Esophagus squamous epithelium (tissue), 4 donors: ENCODE data around the gene APP.

ENCODE experiments used
- CTCF ChIP-seq, 6 experiments: fragments of 450-650 bp in 4 of 6; fragments of 200-600 bp in 2 of 6; sonication (generic) in 2 of 6; IDR thresholded peaks; one replicate each; pipeline ENCODE4 v1.5.1; 2016 to 2019; ENCODE audit warnings: antibody characterized with exemption in 6 of 6, mild to moderate bottlenecking in 4 of 6, moderate library complexity in 4 of 6
- POLR2A ChIP-seq, 4 donors: fragments of 450-650 bp; IDR thresholded peaks; one replicate each; pipeline ENCODE4 v1.6.1; 2017; ENCODE audit warnings: antibody characterized with exemption in 4 of 4, mild to moderate bottlenecking in 4 of 4, moderate library complexity in 3 of 4

DNA sequence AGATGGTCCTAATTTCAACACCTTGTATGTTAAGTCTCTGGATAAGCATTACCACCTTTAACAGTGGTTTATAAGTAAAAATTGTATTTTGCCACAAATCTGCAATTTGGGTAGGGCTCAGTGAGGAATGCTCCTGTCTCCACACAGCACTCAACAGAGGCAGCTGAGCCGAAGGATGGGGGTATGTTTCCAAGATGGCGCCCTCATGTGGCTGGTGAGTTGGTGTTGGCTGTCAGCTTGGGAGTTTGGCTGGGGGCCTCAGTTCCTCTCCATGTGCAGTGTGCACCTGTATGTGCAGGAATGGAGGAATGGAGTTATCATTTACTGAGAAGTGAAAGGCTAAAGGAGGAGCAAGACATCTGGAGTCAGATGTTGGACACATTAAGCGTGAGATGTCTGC lies 299.0 kb downstream of the APP start:
- TF ChIP-seq POLR2A (IDR thresholded peaks at IDR 0.05) (no peak), CTCF (IDR thresholded peaks at IDR 0.05) (no peak)
